Breast epithelium (tissue), 4 donors: ENCODE data around the gene TXN2. TPM values are rescaled to one million over a fixed set of nuclear protein-coding genes. Genes with fewer than 3 reads are reported as not detected.
"Not testable (repeated sequence)": the region's sequence is repeated elsewhere in the genome, so short reads cannot be mapped to it uniquely, and the experiment has no call there.

Experiments
- DNase-seq, 2 donors: peaks; one replicate each; pipeline ENCODE4 v3.0.0-alpha.2; 2019; ENCODE audit warnings: low spot score in 2 of 2
- H3K27ac ChIP-seq, 2 donors: fragments of 200-600 bp; sonication (generic) in 1 of 2; one replicate each; pipeline ENCODE4 v1.5.1; 2016 to 2019; ENCODE audit warnings: mild to moderate bottlenecking in 1 of 2
- H3K27me3 ChIP-seq, 2 donors: fragments of 200-600 bp; sonication (generic) in 1 of 2; one replicate each; pipeline versions ENCODE4 v1.5.1 to v1.6.0; 2017 to 2019; ENCODE audit warnings: control low read depth in 1 of 2, mild to moderate bottlenecking in 1 of 2
- H3K36me3 ChIP-seq: fragments of 200-600 bp; one replicate; pipeline ENCODE4 v1.5.1; 2019
- H3K4me1 ChIP-seq, 2 donors: fragments of 200-600 bp; sonication (generic); one replicate each; pipeline ENCODE4 v1.5.1; 2016 to 2019; ENCODE audit warnings: control low read depth in 1 of 2
- H3K4me3 ChIP-seq, 3 donors: fragments of 200-600 bp; sonication (generic); 1 replicate in 2 of 3; 2 replicates in 1 of 3; pipeline ENCODE4 v1.5.1; 2016 to 2019; ENCODE audit warnings: mild to moderate bottlenecking in 3 of 3, moderate library complexity in 2 of 3
- H3K9me3 ChIP-seq, 2 donors: fragments of 200-600 bp; sonication (generic) in 1 of 2; one replicate each; pipeline ENCODE4 v1.5.1; 2016 to 2019; ENCODE audit warnings: control low read depth in 1 of 2
- CTCF ChIP-seq, 3 donors: fragments of 450-650 bp; IDR thresholded peaks; one replicate each; pipeline ENCODE4 v1.5.1; 2016 to 2017; ENCODE audit warnings: antibody characterized with exemption in 3 of 3, mild to moderate bottlenecking in 3 of 3, moderate library complexity in 3 of 3
- POLR2A ChIP-seq: fragments of 450-650 bp; IDR thresholded peaks from one replicate; pipeline ENCODE4 v1.6.1; 2016; ENCODE audit warnings: antibody characterized with exemption, mild to moderate bottlenecking, moderate library complexity
- POLR2AphosphoS5 ChIP-seq, 3 donors: sonication (generic); formaldehyde crosslinking; IDR thresholded peaks; one replicate each; pipeline ENCODE4 v1.6.1; 2017; ENCODE audit warnings: antibody characterized with exemption in 3 of 3
- intact Hi-C: fragments of 100-400 bp; cut with DNase I; formaldehyde crosslinking; loops from one replicate; pipeline ENCODE4 v1.15.1; 2023; ENCODE audit warnings: low total_unique reads
- total RNA-seq, 3 donors: library from RNA; depleted of rRNA; stranded (reverse); fragments of >200 nt; gene quantifications; one replicate each; pipeline ENCODE4 v1.1.0, GENCODE V29; 2016

TXN2 gene
- total RNA-seq, 3 donors from 2014 or later, result 52.3 to 71.1 (median 58.1) TPM

- Histone ChIP-seq H3K4me1 (peaks cover 10 to 12% of the 10 kb centered on the region in 2 donors), H3K36me3 (no peaks in the 10 kb centered on the region), H3K27me3 (no peaks in the 10 kb centered on the region), H3K27ac (peak overlapping the region; percentile 79 to 81), H3K9me3 (no peaks in the 10 kb centered on the region), H3K4me3 (no peak overlapping the region)
- TF ChIP-seq POLR2A (no peak), POLR2AphosphoS5 (IDR thresholded peaks at IDR 0.05) (no peak), CTCF (IDR thresholded peaks at IDR 0.05) (no peak)
- no peak for DNase-seq
- intact Hi-C loops, result no loop called here
These were observed 49.5 kb downstream of the TXN2 start for GRCh38 chr22:36431977-36432376.

GRCh38 chr22:36430863-36431262, 50.6 kb downstream of the TXN2 start:
- peaks cover 8 to 12% of the 10 kb centered on the region in 2 donors for H3K4me1 ChIP-seq
- peak overlapping the region in 1 of 2 donors; percentile 22 for H3K27ac ChIP-seq
- no peak for TF ChIP-seq POLR2A
- no peak for TF ChIP-seq POLR2AphosphoS5 (IDR thresholded peaks at IDR 0.05)
- TF ChIP-seq CTCF (IDR thresholded peaks at IDR 0.05), result no peak
- no peak overlapping the region for H3K4me3 ChIP-seq
- no peak for DNase-seq
- H3K36me3 ChIP-seq, result no peaks in the 10 kb centered on the region
- H3K27me3 ChIP-seq, result no peaks in the 10 kb centered on the region
- intact Hi-C loops, result no loop called here
- no peaks in the 10 kb centered on the region for H3K9me3 ChIP-seq

- H3K4me1 ChIP-seq, intact Hi-C loops, H3K36me3 ChIP-seq, H3K27me3 ChIP-seq, H3K27ac ChIP-seq, DNase-seq, H3K4me3 ChIP-seq, H3K9me3 ChIP-seq: not testable (repeated sequence)
These were observed 53.5 kb downstream of the TXN2 start for GRCh38 chr22:36427952-36428351.

GRCh38 chr22:36425977-36426523, 55.4 kb downstream of the TXN2 start:
- no peak for TF ChIP-seq POLR2AphosphoS5 (IDR thresholded peaks at IDR 0.05)
- no peak for TF ChIP-seq POLR2A
- no peak for TF ChIP-seq CTCF (IDR thresholded peaks at IDR 0.05)

GRCh38 chr22:36424901-36425579, 56.4 kb downstream of the TXN2 start:
- intact Hi-C loops, result no loop called here
- H3K4me3 ChIP-seq, result no peak overlapping the region
- H3K27ac ChIP-seq, result no peak overlapping the region
- H3K9me3 ChIP-seq, result no peaks in the 10 kb centered on the region
- H3K27me3 ChIP-seq, result no peaks in the 10 kb centered on the region
- H3K4me1 ChIP-seq, result peaks cover 0 to 5% of the 10 kb centered on the region in 2 donors
- no peaks in the 10 kb centered on the region for H3K36me3 ChIP-seq
- DNase-seq, result no peak
- TF ChIP-seq CTCF (IDR thresholded peaks at IDR 0.05) (no peak), POLR2AphosphoS5 (IDR thresholded peaks at IDR 0.05) (no peak), POLR2A (no peak)

More at GRCh38 chr22:36425977-36426523, 55.4 kb downstream of the TXN2 start:
- no peaks in the 10 kb centered on the region for H3K36me3 ChIP-seq
- intact Hi-C loops, result no loop called here
- no peaks in the 10 kb centered on the region for H3K27me3 ChIP-seq
- H3K4me3 ChIP-seq, result no peak overlapping the region
- H3K27ac ChIP-seq, result peak overlapping the region; percentile 8 to 51
- no peaks in the 10 kb centered on the region for H3K4me1 ChIP-seq
- DNase-seq, result no peak
- no peaks in the 10 kb centered on the region for H3K9me3 ChIP-seq

GRCh38 chr22:36424466-36424865, 57.0 kb downstream of the TXN2 start:
- H3K4me1 ChIP-seq, H3K27me3 ChIP-seq, intact Hi-C loops, DNase-seq, H3K4me3 ChIP-seq, H3K27ac ChIP-seq, H3K36me3 ChIP-seq, H3K9me3 ChIP-seq: not testable (repeated sequence)
